Measurements from ENCODE around the gene C1orf94. TPM values are rescaled to one million over a fixed set of nuclear protein-coding genes. Genes with fewer than 3 reads are reported as not detected.

The C1orf94 gene, protein sequence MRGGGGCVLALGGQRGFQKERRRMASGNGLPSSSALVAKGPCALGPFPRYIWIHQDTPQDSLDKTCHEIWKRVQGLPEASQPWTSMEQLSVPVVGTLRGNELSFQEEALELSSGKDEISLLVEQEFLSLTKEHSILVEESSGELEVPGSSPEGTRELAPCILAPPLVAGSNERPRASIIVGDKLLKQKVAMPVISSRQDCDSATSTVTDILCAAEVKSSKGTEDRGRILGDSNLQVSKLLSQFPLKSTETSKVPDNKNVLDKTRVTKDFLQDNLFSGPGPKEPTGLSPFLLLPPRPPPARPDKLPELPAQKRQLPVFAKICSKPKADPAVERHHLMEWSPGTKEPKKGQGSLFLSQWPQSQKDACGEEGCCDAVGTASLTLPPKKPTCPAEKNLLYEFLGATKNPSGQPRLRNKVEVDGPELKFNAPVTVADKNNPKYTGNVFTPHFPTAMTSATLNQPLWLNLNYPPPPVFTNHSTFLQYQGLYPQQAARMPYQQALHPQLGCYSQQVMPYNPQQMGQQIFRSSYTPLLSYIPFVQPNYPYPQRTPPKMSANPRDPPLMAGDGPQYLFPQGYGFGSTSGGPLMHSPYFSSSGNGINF
- not detected in 5 replicates for total RNA-seq (2022; extraction: Qiagen RNA extraction; ENCODE audit: low read depth)

DNA sequence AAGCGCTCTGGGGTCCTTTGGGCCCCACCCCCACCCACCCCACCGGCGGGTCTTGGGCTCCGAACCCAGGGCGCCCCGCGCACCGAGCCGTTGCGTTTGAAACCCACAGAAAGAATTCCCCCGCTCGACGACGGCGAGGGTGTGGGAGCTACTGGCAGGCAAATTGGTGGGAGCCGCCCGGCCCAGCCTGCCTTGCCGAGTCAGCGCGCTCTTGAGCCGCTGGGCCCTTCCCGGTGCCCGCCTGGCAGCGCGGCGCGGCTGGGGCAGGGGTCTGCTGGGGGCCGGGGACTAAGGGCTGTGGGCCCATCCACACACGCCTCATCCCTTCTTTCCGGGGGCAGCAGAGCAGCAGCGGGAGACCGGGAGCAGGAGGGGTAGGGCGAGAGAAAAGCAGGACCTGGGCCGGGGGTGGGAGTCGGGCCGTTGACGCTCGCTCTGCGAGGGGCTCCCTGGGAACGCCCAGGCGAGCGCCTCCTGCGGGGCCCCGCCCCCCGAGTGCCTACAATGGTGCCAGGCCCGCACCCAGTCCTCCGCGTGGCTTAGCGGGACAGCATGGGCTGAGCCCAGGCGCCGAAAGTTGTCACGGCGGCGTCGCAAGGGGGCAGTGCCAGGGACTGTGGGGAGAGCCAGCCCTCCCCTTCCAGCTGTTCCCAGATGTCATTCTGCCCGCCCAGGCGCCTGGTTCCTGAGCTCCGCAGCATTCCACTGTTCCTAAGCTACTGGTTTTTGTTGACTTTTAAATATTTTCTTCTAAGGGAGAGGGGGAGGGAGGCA is at the start of gene C1orf94:
C1orf94 (plus strand) TSS at position 78 of the 774 bp plus-strand sequence. CDS start 883 bp downstream, outside the sequence.

DNA sequence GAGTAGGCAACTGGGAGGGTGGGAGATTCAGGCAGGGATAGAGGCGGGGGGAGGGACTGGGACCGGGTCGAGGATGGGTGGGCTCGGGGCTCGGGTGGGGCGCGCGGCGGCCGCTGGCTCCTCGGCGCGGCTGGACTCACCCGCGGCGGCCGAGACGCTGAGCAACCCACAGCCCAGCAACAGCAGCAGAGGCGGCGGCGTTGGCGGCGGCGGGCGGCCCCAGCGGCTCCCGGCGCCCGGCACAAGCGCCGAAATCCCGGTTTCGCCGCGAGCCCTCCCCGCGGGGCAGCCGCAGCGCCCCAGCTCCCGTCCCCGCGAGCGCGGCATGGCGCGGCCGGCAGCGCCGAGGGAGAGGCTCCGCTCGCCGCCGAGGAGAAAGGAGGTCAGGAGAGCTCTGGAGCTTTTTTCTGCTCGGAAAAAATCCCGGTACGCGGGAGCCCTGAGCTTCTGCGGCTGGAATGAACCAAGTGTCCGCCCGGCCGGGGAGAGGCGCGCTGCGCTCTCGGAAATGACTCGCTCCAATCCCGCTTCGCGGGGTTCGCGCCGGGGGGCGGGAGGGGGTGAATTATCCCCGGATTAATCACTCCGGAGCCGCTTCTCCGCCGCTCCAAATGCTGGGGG is 11.8 kb upstream of the C1orf94 start, which contains the start of gene CSMD2:
CSMD2 (minus strand) TSS at position 460 of the 621 bp plus-strand sequence; CDS start at position 327, 133 bp downstream.

Other genes starting within 250 kb of the C1orf94 start
- gene CSMD2, start 11.7 kb upstream of the C1orf94 start, total RNA-seq (2022; extraction: Qiagen RNA extraction; ENCODE audit: low read depth), result not detected in 5 replicates